ENCODE measurements around the gene MANEAL. TPM values are rescaled to one million over a fixed set of nuclear protein-coding genes. Genes with fewer than 3 reads are reported as not detected.
A peak's percentile ranks its signal among the peaks of the same experiment; 100 is the strongest.

The MANEAL gene
- total RNA-seq (ENCODE audit: low replicate concordance) = 0.24 and 0.40 TPM in 2 replicates

GRCh38 chr1:37793773-37794371, at the start of gene MANEAL:
Gene MANEAL (plus strand): TSS chr1:37793847. CDS start chr1:37794183, 336 bp downstream.
- H3K4me1 Mint-ChIP-seq = no peaks in the 10 kb centered on the region
- peaks cover 4% of the 10 kb centered on the region for H3K9me3 Mint-ChIP-seq
- peaks cover 2% of the 10 kb centered on the region for H3K36me3 Mint-ChIP-seq
- Histone ChIP-seq H3K4me2 (peak within 1 kb of the TSS; percentile 99), H3K4me3 (peak within 1 kb of the TSS; percentile 72), H3F3A (ENCODE audit: low read depth) (peaks cover 9% of the 10 kb centered on the region), H3K27ac (no peak within 1 kb of the TSS), H2AFZ (replicated peaks) (peak within 1 kb of the TSS; percentile 92), H3K9ac (no peak within 1 kb of the TSS), H3K79me2 (ENCODE audit: low read depth) (no peaks in the 10 kb centered on the region), H3K36me3 (no peaks in the 10 kb centered on the region), H4K20me1 (ENCODE audit: low read depth) (peaks cover 35% of the 10 kb centered on the region), H3K27me3 (peaks cover 72% of the 10 kb centered on the region), H3K4me1 (no peaks in the 10 kb centered on the region), H3K9me3 (ENCODE audit: low read depth) (no peaks in the 10 kb centered on the region)
- DNase-seq (ENCODE audit: low spot score) = peak; percentile 82
- peak within 1 kb of the TSS; percentile 82 for H3K4me3 Mint-ChIP-seq
- no peak within 1 kb of the TSS for H3K27ac Mint-ChIP-seq
- TF ChIP-seq EZH2 (IDR thresholded peaks at IDR 0.05) = no peak
- TF ChIP-seq, protein P1, sequence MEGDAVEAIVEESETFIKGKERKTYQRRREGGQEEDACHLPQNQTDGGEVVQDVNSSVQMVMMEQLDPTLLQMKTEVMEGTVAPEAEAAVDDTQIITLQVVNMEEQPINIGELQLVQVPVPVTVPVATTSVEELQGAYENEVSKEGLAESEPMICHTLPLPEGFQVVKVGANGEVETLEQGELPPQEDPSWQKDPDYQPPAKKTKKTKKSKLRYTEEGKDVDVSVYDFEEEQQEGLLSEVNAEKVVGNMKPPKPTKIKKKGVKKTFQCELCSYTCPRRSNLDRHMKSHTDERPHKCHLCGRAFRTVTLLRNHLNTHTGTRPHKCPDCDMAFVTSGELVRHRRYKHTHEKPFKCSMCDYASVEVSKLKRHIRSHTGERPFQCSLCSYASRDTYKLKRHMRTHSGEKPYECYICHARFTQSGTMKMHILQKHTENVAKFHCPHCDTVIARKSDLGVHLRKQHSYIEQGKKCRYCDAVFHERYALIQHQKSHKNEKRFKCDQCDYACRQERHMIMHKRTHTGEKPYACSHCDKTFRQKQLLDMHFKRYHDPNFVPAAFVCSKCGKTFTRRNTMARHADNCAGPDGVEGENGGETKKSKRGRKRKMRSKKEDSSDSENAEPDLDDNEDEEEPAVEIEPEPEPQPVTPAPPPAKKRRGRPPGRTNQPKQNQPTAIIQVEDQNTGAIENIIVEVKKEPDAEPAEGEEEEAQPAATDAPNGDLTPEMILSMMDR (IDR thresholded peaks at IDR 0.05) = no peak
- TF ChIP-seq EZH2phosphoT487 (IDR thresholded peaks at IDR 0.05) = peak; percentile 50
- peaks cover 42% of the 10 kb centered on the region for H3K27me3 Mint-ChIP-seq (ENCODE audit: insufficient read depth, low read depth)

DNA sequence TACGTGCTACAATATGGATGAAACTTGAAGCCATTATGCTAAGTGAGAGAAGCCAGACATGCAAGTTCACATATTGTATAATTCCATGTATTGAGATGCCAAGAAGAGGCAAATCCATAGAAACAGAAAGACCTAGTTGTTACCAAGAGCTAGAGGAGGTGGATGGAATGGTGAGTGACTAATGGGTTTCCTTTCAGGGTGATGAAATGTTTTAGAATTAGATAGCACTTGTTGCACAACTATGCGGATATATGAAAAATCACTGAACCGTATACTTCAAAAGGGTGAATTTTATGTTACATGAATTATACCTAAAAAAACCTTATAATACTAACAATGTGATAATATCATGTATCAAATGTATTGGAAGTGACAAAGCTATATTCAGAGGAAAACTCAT, 46.8 kb upstream of the MANEAL start:
- H3K27ac Mint-ChIP-seq = no peak overlapping the region
- H3K79me2 ChIP-seq (ENCODE audit: low read depth) = no peaks in the 10 kb centered on the region
- H3K4me3 ChIP-seq = no peak overlapping the region
- no peak overlapping the region for H2AFZ ChIP-seq (replicated peaks)
- H3K4me3 Mint-ChIP-seq = no peak overlapping the region
- H3K36me3 ChIP-seq = no peaks in the 10 kb centered on the region
- TF ChIP-seq EZH2phosphoT487 (IDR thresholded peaks at IDR 0.05) = no peak
- no peak for TF ChIP-seq EZH2 (IDR thresholded peaks at IDR 0.05)
- TF ChIP-seq, protein P1 (IDR thresholded peaks at IDR 0.05) = no peak
- H3K27me3 Mint-ChIP-seq (ENCODE audit: insufficient read depth, low read depth) = peaks cover 38% of the 10 kb centered on the region
- no peaks in the 10 kb centered on the region for H4K20me1 ChIP-seq (ENCODE audit: low read depth)
- no peaks in the 10 kb centered on the region for H3K9me3 ChIP-seq (ENCODE audit: low read depth)
- peaks cover 96% of the 10 kb centered on the region for H3K27me3 ChIP-seq
- H3K36me3 Mint-ChIP-seq = peaks cover under 1% of the 10 kb centered on the region
- H3K4me1 Mint-ChIP-seq = peaks cover under 1% of the 10 kb centered on the region
- no peak overlapping the region for H3K27ac ChIP-seq
- no peak overlapping the region for H3K4me2 ChIP-seq
- H3K4me1 ChIP-seq = peaks cover 3% of the 10 kb centered on the region
- no peaks in the 10 kb centered on the region for H3F3A ChIP-seq (ENCODE audit: low read depth)
- DNase-seq (ENCODE audit: low spot score) = no peak
- no peak overlapping the region for H3K9ac ChIP-seq
- H3K9me3 Mint-ChIP-seq = peaks cover 3% of the 10 kb centered on the region

DNA sequence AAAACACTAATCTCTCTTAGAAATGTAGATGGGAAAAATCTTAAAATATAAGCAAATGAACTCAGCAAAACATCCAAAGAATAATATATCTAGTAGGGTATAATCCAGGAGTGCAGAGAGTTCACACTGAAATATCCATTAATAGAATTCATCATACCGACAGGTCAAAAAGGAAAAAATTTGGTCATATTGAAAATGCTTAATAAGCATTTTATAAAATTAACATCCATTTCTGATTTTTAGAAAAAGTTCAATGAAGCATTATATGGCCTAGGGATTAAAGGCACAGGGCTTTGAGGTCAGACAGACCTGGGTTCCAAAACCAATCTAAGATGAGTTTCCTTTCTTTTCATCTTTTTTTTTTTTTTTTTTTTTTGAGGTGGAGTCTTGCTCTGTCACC, 45.1 kb upstream of the MANEAL start:
- TF ChIP-seq, protein P1 (IDR thresholded peaks at IDR 0.05) = no peak
- TF ChIP-seq EZH2phosphoT487 (IDR thresholded peaks at IDR 0.05) (no peak), EZH2 (IDR thresholded peaks at IDR 0.05) (no peak)
- Histone ChIP-seq H3K9me3 (ENCODE audit: low read depth) (no peaks in the 10 kb centered on the region), H3K79me2 (ENCODE audit: low read depth) (no peaks in the 10 kb centered on the region), H3K4me2 (no peak overlapping the region), H3K4me1 (no peaks in the 10 kb centered on the region), H3K27ac (no peak overlapping the region), H3K36me3 (no peaks in the 10 kb centered on the region), H2AFZ (replicated peaks) (no peak overlapping the region), H3F3A (ENCODE audit: low read depth) (peaks cover 3% of the 10 kb centered on the region), H3K27me3 (peaks cover 96% of the 10 kb centered on the region), H3K4me3 (no peak overlapping the region), H4K20me1 (ENCODE audit: low read depth) (peaks cover 5% of the 10 kb centered on the region), H3K9ac (no peak overlapping the region)
- peaks cover 1% of the 10 kb centered on the region for H3K36me3 Mint-ChIP-seq
- H3K4me3 Mint-ChIP-seq = no peak overlapping the region
- no peak for DNase-seq (ENCODE audit: low spot score)
- peaks cover 3% of the 10 kb centered on the region for H3K9me3 Mint-ChIP-seq
- H3K4me1 Mint-ChIP-seq = peaks cover 5% of the 10 kb centered on the region
- no peak overlapping the region for H3K27ac Mint-ChIP-seq
- peaks cover 41% of the 10 kb centered on the region for H3K27me3 Mint-ChIP-seq (ENCODE audit: insufficient read depth, low read depth)
